ENCODE data around the gene GPSM3.

The GPSM3 gene

DNA sequence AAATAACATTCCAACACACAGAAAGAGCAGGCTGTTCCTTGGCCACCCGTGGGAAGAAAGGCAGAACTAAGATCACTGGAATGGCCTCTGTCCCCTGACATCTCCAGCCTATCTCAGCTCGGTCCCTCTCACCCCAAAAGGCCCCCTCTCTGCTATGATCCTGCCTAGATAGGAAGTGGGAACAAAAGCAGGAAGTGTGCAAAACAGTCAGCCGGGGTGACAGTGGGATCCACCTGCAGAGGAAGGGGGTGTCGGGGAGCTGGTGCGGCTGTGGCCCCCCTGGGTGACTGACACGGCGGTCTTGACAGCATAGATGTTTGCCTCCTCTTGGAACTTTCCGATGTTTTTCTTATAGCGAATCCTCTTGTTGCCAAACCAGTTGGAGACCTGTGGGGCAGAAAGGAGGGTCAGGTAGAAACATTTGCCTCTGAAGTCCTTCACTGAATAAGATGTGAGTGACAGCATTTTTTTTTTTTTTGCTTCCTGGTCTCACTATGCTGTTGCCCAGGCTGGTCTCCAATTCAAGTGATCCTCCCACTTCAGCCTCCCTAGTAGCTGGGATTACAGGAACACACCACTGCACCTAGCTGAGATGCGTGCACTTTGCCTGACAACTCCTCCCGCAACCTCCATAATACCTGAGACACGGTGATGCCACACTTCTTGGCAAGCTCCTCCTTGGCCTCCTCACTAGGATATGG, 5.3 kb downstream of the GPSM3 start:
- TF ChIP-seq, protein P1, sequence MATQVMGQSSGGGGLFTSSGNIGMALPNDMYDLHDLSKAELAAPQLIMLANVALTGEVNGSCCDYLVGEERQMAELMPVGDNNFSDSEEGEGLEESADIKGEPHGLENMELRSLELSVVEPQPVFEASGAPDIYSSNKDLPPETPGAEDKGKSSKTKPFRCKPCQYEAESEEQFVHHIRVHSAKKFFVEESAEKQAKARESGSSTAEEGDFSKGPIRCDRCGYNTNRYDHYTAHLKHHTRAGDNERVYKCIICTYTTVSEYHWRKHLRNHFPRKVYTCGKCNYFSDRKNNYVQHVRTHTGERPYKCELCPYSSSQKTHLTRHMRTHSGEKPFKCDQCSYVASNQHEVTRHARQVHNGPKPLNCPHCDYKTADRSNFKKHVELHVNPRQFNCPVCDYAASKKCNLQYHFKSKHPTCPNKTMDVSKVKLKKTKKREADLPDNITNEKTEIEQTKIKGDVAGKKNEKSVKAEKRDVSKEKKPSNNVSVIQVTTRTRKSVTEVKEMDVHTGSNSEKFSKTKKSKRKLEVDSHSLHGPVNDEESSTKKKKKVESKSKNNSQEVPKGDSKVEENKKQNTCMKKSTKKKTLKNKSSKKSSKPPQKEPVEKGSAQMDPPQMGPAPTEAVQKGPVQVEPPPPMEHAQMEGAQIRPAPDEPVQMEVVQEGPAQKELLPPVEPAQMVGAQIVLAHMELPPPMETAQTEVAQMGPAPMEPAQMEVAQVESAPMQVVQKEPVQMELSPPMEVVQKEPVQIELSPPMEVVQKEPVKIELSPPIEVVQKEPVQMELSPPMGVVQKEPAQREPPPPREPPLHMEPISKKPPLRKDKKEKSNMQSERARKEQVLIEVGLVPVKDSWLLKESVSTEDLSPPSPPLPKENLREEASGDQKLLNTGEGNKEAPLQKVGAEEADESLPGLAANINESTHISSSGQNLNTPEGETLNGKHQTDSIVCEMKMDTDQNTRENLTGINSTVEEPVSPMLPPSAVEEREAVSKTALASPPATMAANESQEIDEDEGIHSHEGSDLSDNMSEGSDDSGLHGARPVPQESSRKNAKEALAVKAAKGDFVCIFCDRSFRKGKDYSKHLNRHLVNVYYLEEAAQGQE (IDR thresholded peaks at IDR 0.05; ENCODE audit: insufficient read depth in 1 of 2, low read depth in 2 of 2, low read length in 2 of 2): no peak
- TF ChIP-seq POLR2AphosphoS5 (IDR thresholded peaks at IDR 0.05; ENCODE audit: low read depth, low read length) (no peak), FOXP2 (optimal IDR thresholded peaks at IDR 0.05; ENCODE audit: borderline replicate concordance, extremely low read depth, extremely low read length, insufficient read depth) (no peak), TAF1 (IDR thresholded peaks at IDR 0.05; ENCODE audit: borderline replicate concordance, insufficient read depth, low read length) (no peak), SIN3A (IDR thresholded peaks at IDR 0.05; ENCODE audit: borderline replicate concordance, insufficient read depth, low read length) (no peak)

DNA sequence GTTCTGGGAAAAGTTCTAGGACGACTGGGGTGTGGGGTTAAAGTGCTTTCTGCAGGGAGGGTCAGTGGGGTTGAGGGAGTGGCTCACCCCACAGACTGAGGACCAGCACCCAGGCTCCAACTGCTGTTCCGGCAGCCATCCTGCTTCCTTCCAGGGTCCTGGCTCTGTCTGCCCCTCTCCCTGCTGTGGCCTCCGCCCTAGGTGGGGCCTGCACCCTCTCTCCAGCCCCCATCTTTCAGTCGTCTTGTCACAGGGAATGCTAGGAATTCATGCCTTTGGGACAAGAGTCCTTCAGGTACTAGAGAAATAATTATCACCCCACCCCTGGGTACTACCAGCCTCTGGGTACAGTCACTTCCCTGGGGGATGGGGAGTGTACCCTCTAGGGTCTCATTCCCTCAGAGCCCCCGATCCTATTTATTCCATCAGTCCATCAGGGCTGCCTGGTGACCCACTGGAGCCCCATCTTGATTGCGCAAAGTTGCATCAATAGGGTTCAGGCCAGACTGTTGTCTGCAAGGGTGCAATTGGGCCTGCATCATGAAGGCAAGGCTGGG, 8.3 kb downstream of the GPSM3 start, which contains the start of gene AGER:
AGER (minus strand) TSS at position 170 of the 557 bp plus-strand sequence; CDS start at position 139, 31 bp downstream.
- no peak for TF ChIP-seq SIN3A (IDR thresholded peaks at IDR 0.05; ENCODE audit: borderline replicate concordance, insufficient read depth, low read length)
- TF ChIP-seq POLR2AphosphoS5 (IDR thresholded peaks at IDR 0.05; ENCODE audit: low read depth, low read length): peak; percentile 48

DNA sequence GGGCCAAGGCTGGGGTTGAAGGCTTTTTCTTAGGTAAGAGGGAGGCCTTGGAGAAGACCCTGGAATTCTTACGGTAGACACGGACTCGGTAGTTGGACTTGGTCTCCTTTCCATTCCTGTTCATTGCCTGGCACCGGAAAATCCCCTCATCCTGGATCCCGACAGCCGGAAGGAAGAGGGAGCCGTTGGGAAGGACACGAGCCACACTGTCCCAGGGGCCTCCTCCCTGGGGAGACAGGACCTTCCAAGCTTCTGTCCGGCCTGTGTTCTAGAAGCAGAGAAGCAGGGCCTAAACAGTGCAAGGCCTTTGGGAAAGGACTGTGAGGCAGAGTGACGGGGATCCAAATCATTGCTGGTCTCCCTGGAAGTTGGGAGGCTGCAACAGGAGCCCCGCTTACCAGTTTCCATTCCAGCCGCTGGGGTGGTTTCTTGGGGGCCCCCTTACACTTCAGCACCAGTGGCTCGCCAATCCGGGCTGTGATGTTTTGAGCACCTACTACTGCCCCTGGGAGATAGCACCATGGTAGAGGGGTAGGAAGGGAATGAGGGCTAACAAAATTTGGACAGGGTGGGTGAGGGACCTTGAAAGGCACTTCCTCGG, 8.9 kb downstream of the GPSM3 start:
- TF ChIP-seq, protein P1 (IDR thresholded peaks at IDR 0.05; ENCODE audit: insufficient read depth in 1 of 2, low read depth in 2 of 2, low read length in 2 of 2): no peak
- TF ChIP-seq TAF1 (IDR thresholded peaks at IDR 0.05; ENCODE audit: borderline replicate concordance, insufficient read depth, low read length) (no peak), SIN3A (IDR thresholded peaks at IDR 0.05; ENCODE audit: borderline replicate concordance, insufficient read depth, low read length) (no peak), FOXP2 (optimal IDR thresholded peaks at IDR 0.05; ENCODE audit: borderline replicate concordance, extremely low read depth, extremely low read length, insufficient read depth) (no peak), POLR2AphosphoS5 (IDR thresholded peaks at IDR 0.05; ENCODE audit: low read depth, low read length) (no peak)

DNA sequence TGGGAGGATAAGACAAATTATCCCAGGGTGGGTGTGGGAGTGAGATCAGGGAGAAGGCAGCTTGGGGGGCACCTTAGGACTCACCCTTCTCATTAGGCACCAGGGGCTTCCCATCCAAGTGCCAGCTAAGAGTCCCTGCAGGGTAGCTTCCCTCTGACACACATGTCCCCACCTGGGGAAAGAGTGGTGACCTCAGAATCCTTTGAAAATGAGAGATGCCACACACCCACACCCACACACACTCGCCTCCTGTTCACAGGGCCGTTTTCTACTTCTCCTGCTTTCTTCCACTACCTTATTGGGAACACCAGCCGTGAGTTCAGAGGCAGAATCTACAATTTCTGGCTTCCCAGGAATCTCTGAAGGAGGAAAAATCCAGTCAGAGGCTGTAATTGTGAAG, 9.4 kb downstream of the GPSM3 start:
- TF ChIP-seq, protein P1 (IDR thresholded peaks at IDR 0.05; ENCODE audit: insufficient read depth in 1 of 2, low read depth in 2 of 2, low read length in 2 of 2): no peak
- no peak for TF ChIP-seq POLR2AphosphoS5 (IDR thresholded peaks at IDR 0.05; ENCODE audit: low read depth, low read length)
- TF ChIP-seq FOXP2 (optimal IDR thresholded peaks at IDR 0.05; ENCODE audit: borderline replicate concordance, extremely low read depth, extremely low read length, insufficient read depth): no peak
- TF ChIP-seq TAF1 (IDR thresholded peaks at IDR 0.05; ENCODE audit: borderline replicate concordance, insufficient read depth, low read length): no peak
- TF ChIP-seq SIN3A (IDR thresholded peaks at IDR 0.05; ENCODE audit: borderline replicate concordance, insufficient read depth, low read length): no peak

DNA sequence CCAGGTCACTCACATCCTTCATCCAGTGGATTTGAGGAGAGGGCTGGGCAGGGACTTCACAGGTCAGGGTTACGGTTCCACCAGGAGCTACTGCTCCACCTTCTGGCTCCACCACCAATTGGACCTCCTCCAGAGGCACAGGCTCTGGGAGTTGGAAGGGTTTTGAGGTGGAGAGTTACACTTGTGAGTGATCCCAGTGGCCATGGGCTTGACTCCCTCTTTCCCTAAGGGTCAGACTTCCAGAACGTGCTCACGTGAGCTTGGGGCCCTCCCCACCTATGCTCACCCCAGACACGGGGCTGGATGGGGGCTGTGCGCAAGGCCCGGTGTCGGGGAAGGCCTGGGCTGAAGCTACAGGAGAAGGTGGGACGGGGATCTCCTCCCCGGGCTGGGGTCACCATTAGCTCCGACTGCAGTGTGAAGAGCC, 9.9 kb downstream of the GPSM3 start:
- TF ChIP-seq SIN3A (IDR thresholded peaks at IDR 0.05; ENCODE audit: borderline replicate concordance, insufficient read depth, low read length) (no peak), FOXP2 (optimal IDR thresholded peaks at IDR 0.05; ENCODE audit: borderline replicate concordance, extremely low read depth, extremely low read length, insufficient read depth) (no peak), POLR2AphosphoS5 (IDR thresholded peaks at IDR 0.05; ENCODE audit: low read depth, low read length) (no peak)
- TF ChIP-seq, protein P1 (IDR thresholded peaks at IDR 0.05; ENCODE audit: insufficient read depth in 1 of 2, low read depth in 2 of 2, low read length in 2 of 2): no peak

Measured in PFSK-1 (cell line).